Activated T-helper 1 cell treated with anti-CD3 and anti-CD28 coated beads, Interleukin-12 subunit alpha, Interleukin-12 subunit beta, Interleukin-2, Interleukin-4 antibody, amounts not matched to agents 30 ng/mL and 10 ng/mL and 1 ng/mL, durations not matched to agents 14 hours and 24 hours and 36 hours (primary cell): ENCODE data around the gene NKAIN1. TPM values are rescaled to one million over a fixed set of nuclear protein-coding genes. Genes with fewer than 3 reads are reported as not detected.

Experiments used
- DNase-seq: peaks from one replicate; pipeline ENCODE4 v3.0.0; 2021; ENCODE audit warnings: low spot score
- H3K27ac Mint-ChIP-seq: one replicate; pipeline ENCODE4 v1.8.0; 2021; ENCODE audit warnings: mild to moderate bottlenecking, mixed read lengths
- H3K27me3 Mint-ChIP-seq: one replicate; pipeline ENCODE4 v1.8.0; 2022; ENCODE audit warnings: mild to moderate bottlenecking, moderate library complexity, mixed read lengths; ENCODE audit not compliant: insufficient read depth
- H3K36me3 Mint-ChIP-seq: one replicate; pipeline ENCODE4 v1.8.0; 2021; ENCODE audit warnings: low read depth, mixed read lengths
- H3K4me1 Mint-ChIP-seq: one replicate; pipeline ENCODE4 v1.8.0; 2021; ENCODE audit warnings: low read depth, mixed read lengths
- H3K4me3 Mint-ChIP-seq: one replicate; pipeline ENCODE4 v1.8.0; 2021; ENCODE audit warnings: mild to moderate bottlenecking, moderate library complexity, mixed read lengths
- H3K9me3 Mint-ChIP-seq: one replicate; pipeline ENCODE4 v1.8.0; 2021; ENCODE audit warnings: mixed read lengths
- intact Hi-C: fragments of 100-400 bp; cut with micrococcal nuclease; formaldehyde crosslinking; loops from one replicate; pipeline ENCODE4 v1.15.1; 2024
- total RNA-seq: library from RNA; stranded (reverse); gene quantifications from 2 replicates; pipeline ENCODE4 v1.2.3, GENCODE V29; 2022

NKAIN1 gene
- total RNA-seq, 1 donor from 2014 or later, result not detected

DNA sequence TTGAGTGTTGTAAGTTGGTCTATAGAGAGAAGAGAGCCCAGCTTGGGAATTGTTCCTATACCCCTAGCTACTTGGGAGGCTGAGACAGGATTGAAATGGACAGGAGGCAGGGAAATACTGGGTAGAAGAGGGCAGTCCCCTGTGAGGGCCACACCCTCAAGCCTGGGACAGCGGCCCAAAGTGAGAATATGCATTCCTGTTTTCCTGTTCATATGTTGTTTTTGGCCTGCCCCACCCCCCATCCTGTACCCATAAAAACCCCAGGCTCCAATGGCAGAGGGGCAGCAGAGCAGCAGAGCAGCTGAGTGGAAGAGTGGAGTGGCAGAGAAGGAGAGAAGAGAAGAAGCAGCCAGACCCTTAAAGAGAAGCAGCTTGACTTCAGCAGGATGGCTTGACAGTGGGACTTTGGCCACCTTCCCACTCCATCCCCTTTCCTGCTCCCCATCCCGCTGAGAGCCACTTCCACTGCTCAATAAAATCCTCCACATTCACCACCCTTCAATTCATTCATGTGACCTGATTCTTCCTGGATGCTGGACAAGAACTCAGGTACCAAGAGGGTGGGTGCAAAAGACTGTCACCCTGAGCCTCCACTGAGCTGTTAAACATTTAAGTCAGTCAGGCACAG is 103.6 kb downstream of the NKAIN1 start:
- intact Hi-C loops, result no loop called here
- H3K27me3 Mint-ChIP-seq, result peaks cover 2% of the 10 kb centered on the region
- no peak overlapping the region for H3K27ac Mint-ChIP-seq
- H3K9me3 Mint-ChIP-seq, result no peaks in the 10 kb centered on the region
- no peaks in the 10 kb centered on the region for H3K4me1 Mint-ChIP-seq
- H3K4me3 Mint-ChIP-seq, result no peak overlapping the region
- H3K36me3 Mint-ChIP-seq, result no peaks in the 10 kb centered on the region
- DNase-seq, result no peak

DNA sequence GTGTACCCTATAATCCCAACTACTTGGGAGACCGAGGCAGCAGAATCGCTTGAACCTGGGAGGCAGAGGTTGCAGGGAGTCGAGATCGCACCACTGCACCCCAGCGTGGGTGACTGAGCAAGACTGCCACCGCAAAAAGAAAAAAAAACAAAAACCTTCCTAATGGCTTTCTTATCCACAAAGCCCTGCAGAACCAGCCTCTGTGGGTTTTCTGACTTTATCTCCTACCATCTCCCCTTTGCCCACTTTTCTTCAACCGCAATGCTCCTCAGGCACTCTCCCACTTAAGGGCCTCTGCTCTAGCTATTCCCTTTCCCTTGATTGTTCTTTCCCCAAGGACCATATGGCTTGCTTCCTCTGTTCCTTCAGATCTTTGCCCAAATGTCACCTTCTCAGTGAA is 106.3 kb downstream of the NKAIN1 start:
- Mint-ChIP-seq H3K4me3 (no peak overlapping the region), H3K27me3 (peaks cover 4% of the 10 kb centered on the region), H3K4me1 (no peaks in the 10 kb centered on the region), H3K27ac (no peak overlapping the region), H3K36me3 (no peaks in the 10 kb centered on the region), H3K9me3 (no peaks in the 10 kb centered on the region)
- DNase-seq, result no peak
- intact Hi-C loops, result no loop called here

Other genes starting within 250 kb of the NKAIN1 start
- gene PUM1, start 174.2 kb downstream of the NKAIN1 start, total RNA-seq, result 130 and 132 TPM in 2 replicates
- gene SNRNP40, start 56.9 kb upstream of the NKAIN1 start, total RNA-seq, result 118 and 119 TPM in 2 replicates
- 24.1 and 24.7 TPM in 2 replicates for gene ZCCHC17, start 57.1 kb upstream of the NKAIN1 start, total RNA-seq
- gene FABP3, start 133.2 kb upstream of the NKAIN1 start, total RNA-seq, result not detected in 2 replicates
- not detected in 2 replicates for gene SERINC2, start 173.3 kb upstream of the NKAIN1 start, total RNA-seq